A172 (cell line): ENCODE measurements around the gene ARMH4. TPM values are rescaled to one million over a fixed set of nuclear protein-coding genes. Genes with fewer than 3 reads are reported as not detected.

Source experiments
- DNase-seq: peaks from one replicate; pipeline ENCODE4 v3.0.0-alpha.2; 2015; ENCODE audit warnings: low spot score
- total RNA-seq: library from RNA; depleted of rRNA; stranded (reverse); fragments of >200 nt; shearing (Covaris generic); gene quantifications from 2 replicates; pipeline ENCODE4 v1.2.3, GENCODE V29; 2014

ARMH4 gene
- total RNA-seq, 1 experiment from 2014 or later: 3.1 TPM

GRCh38 chr14:58048219-58048618, 103.8 kb downstream of the ARMH4 start:
- DNase-seq: no peak

GRCh38 chr14:58027904-58028303, 124.1 kb downstream of the ARMH4 start:
- no peak for DNase-seq

DNA sequence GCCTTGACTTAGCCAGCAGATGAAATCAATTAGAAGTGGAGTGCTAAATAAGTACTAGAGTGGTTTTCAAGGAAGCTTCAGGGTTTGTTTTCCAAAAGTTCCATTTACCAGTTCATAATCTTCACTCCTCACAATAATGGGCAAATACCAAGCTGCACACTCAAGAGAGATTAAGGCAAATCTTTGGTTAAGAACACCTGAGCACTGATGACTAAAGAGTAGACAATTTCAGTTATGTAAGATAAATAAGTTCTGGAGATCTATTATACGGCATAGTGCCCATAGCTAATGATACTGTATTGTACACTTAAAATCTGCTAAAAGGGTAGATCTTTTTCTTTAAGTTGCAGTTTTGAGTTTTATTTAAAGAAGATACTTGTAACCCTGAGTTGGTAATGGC, 125.0 kb downstream of the ARMH4 start:
- DNase-seq: no peak

GRCh38 chr14:58026219-58026618, 125.8 kb downstream of the ARMH4 start:
- DNase-seq: no peak

DNA sequence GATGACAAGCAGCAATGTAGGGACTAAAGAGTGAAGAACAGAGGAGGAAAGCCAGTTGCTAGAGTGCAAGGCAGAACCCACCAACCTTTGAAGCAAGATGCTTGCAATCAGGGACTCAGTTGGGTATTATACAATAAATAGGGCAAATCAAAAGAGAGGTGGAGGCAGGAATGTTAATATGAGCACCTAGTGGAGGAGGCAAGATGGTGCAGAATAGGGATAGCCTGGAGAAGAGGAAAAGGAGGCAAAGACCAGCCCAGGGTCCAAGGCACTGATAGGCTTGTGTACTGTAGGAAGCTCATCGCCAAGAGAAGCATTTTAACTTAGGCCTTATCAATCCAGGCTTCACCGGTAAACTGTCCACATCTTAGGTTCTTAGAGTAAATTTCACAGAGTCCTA, 137.2 kb downstream of the ARMH4 start:
- no peak for DNase-seq

GRCh38 chr14:58002618-58003017, 149.4 kb downstream of the ARMH4 start:
- no peak for DNase-seq

DNA sequence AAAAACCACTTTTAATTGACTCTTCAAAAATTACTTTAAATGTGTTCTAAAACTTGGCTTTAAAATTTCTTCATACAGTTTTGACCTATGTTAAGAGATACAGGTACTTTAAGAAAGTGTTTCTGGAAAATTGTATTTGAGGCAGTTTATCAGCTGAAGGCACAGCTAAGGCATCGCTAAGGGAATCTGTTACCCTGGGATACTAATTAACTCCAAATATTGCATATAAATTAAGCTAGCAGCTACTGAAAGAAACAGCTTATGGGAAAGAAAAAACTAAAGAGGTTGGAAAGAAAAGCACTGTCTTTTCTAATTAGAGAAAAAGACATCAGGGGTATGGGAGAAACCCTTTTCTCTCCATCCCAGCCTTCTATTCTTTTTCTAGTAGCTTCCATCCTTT, 152.0 kb downstream of the ARMH4 start:
- DNase-seq: no peak

DNA sequence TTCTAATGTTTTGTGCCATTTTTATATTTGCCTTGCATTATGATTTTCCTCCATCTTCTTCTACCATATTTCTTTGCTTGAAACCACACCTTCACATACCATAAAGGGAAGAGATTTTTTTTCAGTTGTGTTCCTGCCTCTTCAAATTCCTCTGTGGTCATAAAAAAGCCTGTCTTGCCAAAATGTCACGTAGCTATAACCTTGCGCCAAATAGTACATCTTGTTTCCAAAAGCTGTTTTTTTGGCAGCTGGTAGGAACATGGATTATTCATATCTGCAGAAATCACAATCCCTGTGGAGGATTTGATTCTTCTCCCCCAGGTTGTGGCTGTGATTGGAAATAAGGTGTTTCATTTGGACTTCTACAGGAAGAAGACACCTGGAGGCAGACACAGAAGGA, 152.5 kb downstream of the ARMH4 start:
- DNase-seq: no peak

GRCh38 chr14:57998766-57999165, 153.2 kb downstream of the ARMH4 start:
- no peak for DNase-seq

GRCh38 chr14:57991353-57991752, 160.7 kb downstream of the ARMH4 start:
- no peak for DNase-seq

DNA sequence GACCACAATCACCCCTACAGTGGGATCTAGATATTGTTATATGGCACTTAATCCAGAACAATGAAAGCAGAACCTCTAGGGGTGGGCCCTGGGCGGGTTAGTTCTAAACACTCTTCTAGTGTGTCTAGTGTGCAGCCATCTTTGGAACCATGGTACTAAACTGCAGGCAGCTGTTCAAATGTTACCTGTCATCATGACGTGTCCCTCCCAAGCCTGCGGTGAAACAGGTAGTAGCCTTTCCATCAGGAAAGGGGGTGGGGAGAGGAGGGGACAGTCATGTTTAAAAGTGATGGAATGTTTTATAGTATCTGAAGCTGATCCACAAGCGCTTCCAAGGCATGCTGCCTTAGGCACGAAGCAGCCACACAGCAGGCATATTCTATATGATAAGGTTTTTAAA, 163.6 kb downstream of the ARMH4 start:
- no peak for DNase-seq

DNA sequence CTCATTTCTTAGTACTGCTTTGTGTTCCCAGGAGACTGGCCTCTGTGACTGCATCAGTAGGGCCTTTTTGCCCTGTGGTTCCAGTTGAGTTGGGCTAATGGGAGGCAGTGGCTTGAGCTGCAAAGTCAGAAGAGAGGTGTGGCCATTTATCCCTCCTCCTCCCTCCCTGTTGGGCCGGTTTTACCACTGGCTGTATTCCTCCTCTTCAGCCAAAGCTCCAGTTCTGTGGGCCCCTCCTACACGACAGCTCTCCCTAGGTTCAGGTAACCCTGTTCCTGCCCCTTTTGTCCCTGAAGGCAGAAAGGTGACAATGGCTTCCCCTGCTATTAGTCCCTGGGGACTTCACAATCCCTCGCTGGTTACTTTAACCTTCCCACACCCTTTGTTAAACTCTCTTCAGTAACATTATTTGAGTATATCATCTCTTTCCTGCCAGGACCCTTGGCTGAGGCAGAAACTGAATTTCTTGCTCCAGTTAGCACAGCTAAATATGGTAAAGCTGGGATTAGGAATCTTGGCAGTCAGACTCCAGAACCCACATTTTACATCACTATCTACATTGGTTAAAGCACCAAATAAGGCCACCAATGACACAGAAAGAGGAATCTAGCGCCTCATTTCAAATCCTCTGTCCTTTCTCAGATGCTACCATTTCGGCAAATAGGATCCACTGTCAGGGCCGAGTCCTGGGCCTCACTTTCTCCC, 164.3 kb downstream of the ARMH4 start:
- no peak for DNase-seq

DNA sequence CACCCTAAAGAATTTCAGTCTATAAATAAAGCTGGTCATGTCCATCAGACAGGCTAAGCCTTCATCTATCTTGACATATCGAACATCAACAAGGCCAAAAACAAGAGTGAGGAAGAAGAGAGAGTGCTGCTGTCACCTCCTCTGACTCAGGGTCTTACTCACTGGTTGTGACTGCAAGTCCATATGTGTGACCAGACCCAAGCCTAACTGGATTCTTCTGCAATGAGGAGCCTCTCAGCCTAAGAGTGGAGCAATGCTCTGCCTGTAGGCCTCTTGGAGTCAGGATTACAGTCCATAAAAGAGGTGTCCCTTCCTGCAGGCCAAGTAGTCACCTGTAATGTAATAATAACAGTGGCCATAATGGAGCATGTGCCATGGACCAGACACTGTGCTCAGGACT, 165.0 kb downstream of the ARMH4 start:
- DNase-seq: no peak

DNA sequence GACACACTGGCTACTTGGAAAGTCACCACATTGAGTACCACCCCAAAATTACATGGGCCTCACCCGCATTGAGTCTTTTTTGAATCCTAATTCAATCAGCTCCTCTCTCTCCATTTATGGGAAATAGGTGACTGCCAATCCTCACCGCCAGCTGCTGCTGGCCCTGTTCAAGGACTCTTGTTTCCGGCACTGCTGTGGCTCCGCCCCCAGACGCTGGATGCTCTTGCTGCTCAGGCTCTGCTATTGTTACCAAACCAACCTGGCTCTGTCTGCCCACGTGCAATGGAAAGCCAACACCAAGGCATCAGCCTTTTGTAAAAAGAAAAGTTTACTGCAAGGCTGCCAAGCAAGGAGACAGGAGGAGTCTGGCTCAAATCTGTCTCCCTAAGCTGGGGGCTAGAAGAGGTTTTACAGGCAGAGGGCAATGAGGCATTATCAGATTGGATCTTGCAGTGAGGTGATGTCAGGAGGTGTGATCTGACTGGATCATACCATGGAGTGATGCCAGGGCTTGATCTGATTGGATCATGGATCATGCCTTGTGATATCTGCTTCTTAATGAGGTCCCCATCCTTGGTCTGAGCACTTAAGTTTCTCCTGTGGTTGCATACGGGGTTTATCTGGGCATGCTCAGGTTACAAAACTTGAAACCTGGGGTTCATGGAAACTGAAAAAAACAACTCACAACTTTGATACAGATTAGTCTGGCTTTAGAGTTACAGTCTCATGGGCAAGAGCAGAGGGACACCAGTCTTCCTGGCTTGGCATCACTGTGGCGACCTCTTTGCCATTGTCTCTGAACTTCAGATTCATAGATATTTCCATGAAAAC, 169.0 kb downstream of the ARMH4 start:
- DNase-seq: no peak

DNA sequence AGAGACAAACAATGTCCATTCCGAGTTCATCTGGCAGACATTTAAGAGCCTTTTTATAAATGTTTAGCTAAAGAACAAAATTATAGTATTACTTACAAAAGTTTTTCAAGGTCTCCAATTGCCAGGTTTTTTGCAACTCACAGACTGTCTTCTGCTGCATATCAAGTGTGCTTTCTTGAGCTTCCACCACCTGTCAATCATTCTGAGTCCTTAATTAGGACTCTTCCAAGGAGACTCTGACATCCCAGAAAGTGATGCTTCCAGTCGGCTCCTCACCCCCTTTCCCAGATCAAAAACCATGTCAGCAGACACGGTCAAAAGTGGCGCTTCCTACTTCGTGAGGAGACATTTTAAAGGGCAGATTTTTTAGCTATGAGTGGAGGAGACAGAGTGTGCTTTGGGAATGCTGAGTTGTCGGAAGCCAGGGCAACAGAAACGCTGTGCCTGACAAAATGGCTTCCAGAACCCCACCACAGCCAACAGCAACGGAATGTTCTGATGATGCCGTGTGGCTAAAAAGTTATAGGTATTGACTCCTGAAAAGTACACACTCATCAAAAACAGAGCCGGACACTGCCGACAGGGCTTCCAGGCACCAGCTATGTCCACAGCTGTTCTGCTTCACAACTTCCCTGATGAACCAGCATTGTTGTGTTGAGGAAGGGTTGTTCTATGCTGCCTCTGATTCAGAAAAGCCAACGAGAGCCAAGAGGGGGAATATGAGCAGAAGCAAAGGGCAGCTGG, 170.0 kb downstream of the ARMH4 start:
- no peak for DNase-seq

- DNase-seq: no peak
Measured at GRCh38 chr14:57979376-57980048, 172.5 kb downstream of the ARMH4 start.

GRCh38 chr14:57976701-57977100, 175.3 kb downstream of the ARMH4 start:
- DNase-seq: no peak

- no peak for DNase-seq
Measured at GRCh38 chr14:57974896-57975295, 177.1 kb downstream of the ARMH4 start.

DNA sequence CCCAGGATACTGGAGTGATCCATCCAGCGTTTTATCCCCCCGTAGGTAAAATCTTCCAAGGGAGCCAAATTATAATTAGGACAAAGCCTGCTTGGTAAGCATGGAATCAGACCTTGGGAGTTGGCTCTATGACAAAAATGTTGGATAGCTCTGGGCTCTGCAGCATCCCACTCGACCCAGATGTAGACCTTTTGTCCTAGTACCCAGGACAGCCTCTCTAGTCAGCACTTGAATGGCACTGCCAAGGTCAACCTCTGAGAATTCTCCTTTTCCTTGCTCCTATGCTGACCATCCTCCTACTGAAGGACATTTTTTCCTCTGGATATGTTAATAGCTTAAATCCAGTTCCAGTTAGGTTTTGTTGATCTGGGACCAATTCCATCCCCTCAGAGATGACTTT, 181.4 kb downstream of the ARMH4 start:
- DNase-seq: no peak

DNA sequence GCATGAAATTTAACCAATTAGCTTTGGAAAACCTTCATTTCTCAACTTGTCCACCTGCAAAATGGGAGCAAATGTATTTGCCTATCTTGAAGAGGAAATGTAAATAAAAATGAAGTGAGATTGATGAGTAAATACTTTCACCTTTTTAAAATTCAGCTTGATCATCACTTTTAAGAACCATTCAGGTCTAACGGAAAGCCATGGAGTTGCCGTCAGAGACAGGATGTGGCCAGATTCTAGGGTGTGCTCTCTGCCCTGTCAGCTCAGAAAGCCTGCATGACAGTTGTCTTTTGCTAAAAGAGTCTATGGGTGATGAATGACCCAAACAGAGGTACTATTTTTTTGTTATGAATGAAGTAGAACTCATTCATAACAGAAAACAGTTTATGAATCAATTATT, 181.8 kb downstream of the ARMH4 start:
- DNase-seq: no peak

DNA sequence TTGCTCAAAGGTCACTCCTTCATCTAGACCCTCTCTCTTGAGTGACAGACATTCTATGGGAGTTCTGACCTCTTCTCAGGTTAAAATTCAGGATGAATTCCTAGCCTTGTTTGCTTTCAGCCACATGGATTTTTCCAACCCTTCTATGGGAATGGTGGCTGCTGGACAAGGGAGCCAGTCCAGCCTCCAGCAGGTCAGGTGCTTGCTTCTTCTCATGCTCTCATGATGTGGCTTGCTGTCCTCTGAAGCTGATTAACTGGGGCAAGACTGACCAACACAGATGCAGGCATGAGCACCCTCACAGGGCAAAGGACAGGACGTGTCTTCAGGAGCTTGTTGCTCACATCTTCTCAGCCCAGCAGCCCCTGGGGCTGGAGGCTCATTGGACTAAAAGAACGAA, 188.9 kb downstream of the ARMH4 start:
- DNase-seq: no peak
